Pancreas (tissue), 10 donors: ENCODE measurements around the gene DIAPH3. TPM values are rescaled to one million over a fixed set of nuclear protein-coding genes. Genes with fewer than 3 reads are reported as not detected.

Experiments used
- ATAC-seq, 4 donors: fragments of 200-7000 bp; cut with Tn5 transposase; one replicate each; pipeline versions ENCODE4 v1.8.0 to v1.9.1; 2020; ENCODE audit warnings: mild to moderate bottlenecking in 4 of 4, moderate library complexity in 4 of 4
- DNase-seq, 6 donors: peaks; one replicate each; pipeline ENCODE4 v3.0.0-alpha.2; 2020
- FAIRE-seq: peaks from 2 replicates; lab custom pipeline; 2012; peaks lifted over from hg19 to GRCh38; lab: Jason Lieb, UNC
- H3K27ac ChIP-seq, 4 donors: fragments of 200-600 bp; sonication (generic); 1 replicate in 3 of 4; 2 replicates in 1 of 4; pipeline versions ENCODE4 v1.5.0 to v1.8.0; 2020
- H3K27me3 ChIP-seq, 4 donors: fragments of 200-600 bp; one replicate each; pipeline ENCODE4 v1.8.0; 2021
- H3K36me3 ChIP-seq, 3 donors: fragments of 200-600 bp; sonication (generic) in 1 of 3; one replicate each; pipeline versions ENCODE4 v1.5.0 to v1.8.0; 2020 to 2021
- H3K4me1 ChIP-seq, 3 donors: fragments of 200-600 bp; one replicate each; pipeline ENCODE4 v1.8.0; 2021
- H3K4me3 ChIP-seq, 4 donors: fragments of 200-600 bp; sonication (generic) in 2 of 4; one replicate each; pipeline versions ENCODE4 v1.5.0 to v1.8.0; 2020 to 2021
- H3K9me3 ChIP-seq, 4 donors: fragments of 200-600 bp; one replicate each; pipeline ENCODE4 v1.8.0; 2021
- WGBS, 2 donors: extraction: QIAGEN DNeasy Blood & Tissue Kit; methylation state at CpG; one replicate each; pipeline ENCODE4 v1.1.7; 2013; 5-methylcytosine and 5-hydroxymethylcytosine counted together
- intact Hi-C, 3 donors: fragments of 100-400 bp; cut with DNase I; formaldehyde crosslinking; loops; one replicate each; pipeline versions ENCODE4 v1.11.1 to v1.14.2; 2022
- polyA plus RNA-seq, 2 donors: library from polyadenylated mRNA; stranded (reverse); fragments of 200-250 nt; gene quantifications; one replicate each; pipeline ENCODE4 v1.2.3, GENCODE V29; 2013
- total RNA-seq, 6 donors: library from RNA; stranded (reverse); fragmentation: NEBNext Ultra II Directional in 4 of 6; extraction: Animal tissue kit (Norgen Biotek cat#: 25700) in 4 of 6; gene quantifications; one replicate each; pipeline versions ENCODE4 v1.2.1 to v1.2.4, GENCODE V29; 2021 to 2023
- TF ChIP-seq, protein P1 (sequence below), 4 donors: fragments of 200-600 bp; sonication (generic) in 3 of 4; IDR thresholded peaks; one replicate each; pipeline versions ENCODE4 v1.5.0 to v1.8.0; 2021; ENCODE audit warnings: antibody characterized with exemption in 4 of 4
- donor health status: healthy with polysubstance abuse.
- donor health status: DM: no; HTN: no; CAD: no; lungs with moderate emphysema.
- donor health status: DM: no; HTN: no; CAD: no.
- donor health status: control.
- donor health status: control.
- donor health status: Bipolar disorder and iron deficiency.
- donor health status: DM: yes; HTN: yes; CAD: no.
- donor health status: DM: no; HTN: no; CAD: no.
- donor health status: DM: no; HTN: no; CAD: no.
- donor health status: DM: yes; HTN: yes; CAD: no.

Gene DIAPH3
- total and polyA plus RNA-seq, 8 donors = 0.12 to 1.3 (median 0.42) TPM; not detected in 1

DNA sequence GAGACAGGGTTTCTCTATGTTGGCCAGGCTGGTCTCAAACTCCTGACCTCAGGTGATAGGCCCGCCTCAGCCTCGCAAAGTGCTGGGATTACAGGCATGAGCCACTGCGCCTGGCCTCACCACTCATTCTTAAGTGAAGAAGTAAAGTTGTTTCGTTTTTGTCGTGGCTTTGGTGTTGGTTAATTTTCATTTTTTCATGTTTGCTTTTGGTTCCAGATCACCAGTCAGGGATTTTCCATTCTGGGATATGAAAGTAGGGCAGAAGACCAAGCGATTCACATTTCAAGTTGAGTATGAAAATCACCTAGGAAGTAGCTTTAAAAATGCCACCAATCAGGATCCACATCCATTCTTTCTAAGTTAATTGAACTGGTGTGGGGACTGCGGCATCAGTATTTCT is 289.9 kb downstream of the DIAPH3 start:
- Histone ChIP-seq H3K4me1 (no peaks in the 10 kb centered on the region), H3K27ac (no peak overlapping the region), H3K9me3 (no peaks in the 10 kb centered on the region), H3K4me3 (no peak overlapping the region), H3K27me3 (no peaks in the 10 kb centered on the region), H3K36me3 (no peaks in the 10 kb centered on the region)
- ATAC-seq (no peak), FAIRE-seq (no peak), DNase-seq (no peak)
- TF ChIP-seq, protein P1, sequence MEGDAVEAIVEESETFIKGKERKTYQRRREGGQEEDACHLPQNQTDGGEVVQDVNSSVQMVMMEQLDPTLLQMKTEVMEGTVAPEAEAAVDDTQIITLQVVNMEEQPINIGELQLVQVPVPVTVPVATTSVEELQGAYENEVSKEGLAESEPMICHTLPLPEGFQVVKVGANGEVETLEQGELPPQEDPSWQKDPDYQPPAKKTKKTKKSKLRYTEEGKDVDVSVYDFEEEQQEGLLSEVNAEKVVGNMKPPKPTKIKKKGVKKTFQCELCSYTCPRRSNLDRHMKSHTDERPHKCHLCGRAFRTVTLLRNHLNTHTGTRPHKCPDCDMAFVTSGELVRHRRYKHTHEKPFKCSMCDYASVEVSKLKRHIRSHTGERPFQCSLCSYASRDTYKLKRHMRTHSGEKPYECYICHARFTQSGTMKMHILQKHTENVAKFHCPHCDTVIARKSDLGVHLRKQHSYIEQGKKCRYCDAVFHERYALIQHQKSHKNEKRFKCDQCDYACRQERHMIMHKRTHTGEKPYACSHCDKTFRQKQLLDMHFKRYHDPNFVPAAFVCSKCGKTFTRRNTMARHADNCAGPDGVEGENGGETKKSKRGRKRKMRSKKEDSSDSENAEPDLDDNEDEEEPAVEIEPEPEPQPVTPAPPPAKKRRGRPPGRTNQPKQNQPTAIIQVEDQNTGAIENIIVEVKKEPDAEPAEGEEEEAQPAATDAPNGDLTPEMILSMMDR (IDR thresholded peaks at IDR 0.05) = no peak
- intact Hi-C loops = no loop called here
- 93 to 95% methylated on average over 7 of the region's 7 CpGs for WGBS, 2 donors

DNA sequence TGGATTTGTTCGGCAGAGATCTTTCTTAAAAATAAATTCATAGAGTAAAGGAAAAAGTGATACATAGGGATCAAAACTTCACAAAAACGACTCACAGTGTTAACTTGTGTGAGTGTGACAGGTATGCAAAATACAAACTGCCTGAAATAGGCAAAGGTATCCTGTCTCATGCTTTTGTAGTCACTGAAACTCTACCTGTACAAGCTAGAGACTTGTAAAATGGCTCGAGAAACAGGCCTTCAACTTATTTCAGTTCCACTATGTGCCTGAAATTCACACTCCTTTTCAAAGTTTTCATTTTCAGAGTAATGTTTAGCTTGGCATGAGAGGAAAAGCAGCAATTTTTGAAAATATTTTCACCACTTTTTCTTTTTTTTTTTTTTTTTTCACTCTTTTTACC is 290.4 kb downstream of the DIAPH3 start:
- Histone ChIP-seq H3K27ac (no peak overlapping the region), H3K27me3 (no peaks in the 10 kb centered on the region), H3K4me1 (no peaks in the 10 kb centered on the region), H3K9me3 (no peaks in the 10 kb centered on the region), H3K4me3 (no peak overlapping the region), H3K36me3 (no peaks in the 10 kb centered on the region)
- no peak for DNase-seq
- FAIRE-seq = no peak
- intact Hi-C loops = no loop called here
- TF ChIP-seq, protein P1 (IDR thresholded peaks at IDR 0.05) = no peak
- no peak for ATAC-seq
- 85 to 92% methylated on average over 3 of the region's 3 CpGs for WGBS, 2 donors

DNA sequence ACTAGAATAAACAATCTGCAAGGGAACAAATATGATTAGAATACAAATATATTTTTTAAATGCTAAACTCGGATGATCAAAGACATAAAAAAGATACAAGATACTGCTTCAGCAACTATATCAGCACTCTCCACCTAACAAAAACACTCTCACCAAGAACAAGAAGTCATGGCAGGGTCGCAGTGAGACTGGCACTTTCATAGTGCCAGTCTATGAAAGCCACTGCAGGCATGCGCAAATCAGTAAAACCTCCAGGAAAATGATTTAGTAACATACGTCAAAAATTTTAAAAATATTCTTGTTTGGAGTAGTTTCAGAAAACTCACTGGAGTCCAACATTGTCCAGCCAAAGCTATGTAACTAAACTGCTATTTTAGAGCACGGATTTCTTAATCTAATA is 295.9 kb downstream of the DIAPH3 start:
- no peaks in the 10 kb centered on the region for H3K27me3 ChIP-seq
- 81 to 86% methylated on average over 5 of the region's 5 CpGs for WGBS, 2 donors
- TF ChIP-seq, protein P1 (IDR thresholded peaks at IDR 0.05) = no peak
- H3K4me3 ChIP-seq = no peak overlapping the region
- no peak for FAIRE-seq
- H3K36me3 ChIP-seq = no peaks in the 10 kb centered on the region
- ATAC-seq = no peak
- H3K27ac ChIP-seq = no peak overlapping the region
- DNase-seq = no peak
- no peaks in the 10 kb centered on the region for H3K4me1 ChIP-seq
- no peaks in the 10 kb centered on the region for H3K9me3 ChIP-seq
- intact Hi-C loops = no loop called here

DNA sequence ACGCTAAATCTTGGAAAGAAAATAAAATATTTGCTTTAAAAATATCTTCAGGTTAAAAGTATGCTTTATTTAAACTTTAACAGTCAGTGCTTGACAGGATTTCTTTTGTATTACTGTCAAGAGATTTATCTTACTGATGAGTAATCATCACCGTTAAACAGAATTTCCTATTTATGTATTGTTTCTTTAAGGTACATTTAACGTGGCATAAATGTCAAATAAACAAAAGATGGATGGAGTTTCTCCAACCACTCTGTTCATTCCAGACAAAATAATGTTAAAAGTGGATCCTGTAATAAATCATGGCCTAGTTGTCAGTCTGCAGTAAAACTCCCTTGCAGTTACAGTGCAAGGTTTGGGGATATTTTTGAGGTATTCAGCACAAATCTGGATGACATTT is 298.3 kb downstream of the DIAPH3 start:
- WGBS, 2 donors = 11 to 14% methylated on average over 3 of the region's 3 CpGs
- Histone ChIP-seq H3K36me3 (no peaks in the 10 kb centered on the region), H3K4me3 (no peak overlapping the region), H3K4me1 (no peaks in the 10 kb centered on the region), H3K27ac (no peak overlapping the region), H3K27me3 (no peaks in the 10 kb centered on the region), H3K9me3 (no peaks in the 10 kb centered on the region)
- DNase-seq (no peak), ATAC-seq (no peak), FAIRE-seq (no peak)
- intact Hi-C loops = no loop called here
- TF ChIP-seq, protein P1 (IDR thresholded peaks at IDR 0.05) = no peak

DNA sequence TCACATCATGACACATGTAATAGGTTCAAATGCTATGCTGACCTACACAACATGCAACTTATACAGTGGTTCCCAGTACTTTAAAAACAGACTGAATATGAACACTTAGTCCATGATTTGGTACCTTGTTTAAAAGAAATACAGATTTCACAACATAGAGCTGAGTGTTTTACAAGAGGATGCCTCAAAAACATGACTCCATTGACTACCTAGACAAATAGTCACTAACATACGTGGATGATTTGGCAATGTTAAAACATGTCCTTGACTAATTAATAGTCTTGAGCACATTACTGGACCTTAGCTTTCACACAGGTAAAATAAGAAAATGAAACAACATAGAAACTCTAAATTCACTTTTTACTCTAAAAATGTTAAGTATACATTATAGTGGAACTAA is 300.1 kb downstream of the DIAPH3 start:
- Histone ChIP-seq H3K36me3 (no peaks in the 10 kb centered on the region), H3K4me3 (no peak overlapping the region), H3K4me1 (no peaks in the 10 kb centered on the region), H3K9me3 (no peaks in the 10 kb centered on the region), H3K27me3 (no peaks in the 10 kb centered on the region), H3K27ac (no peak overlapping the region)
- intact Hi-C loops = no loop called here
- 62 to 79% methylated on average over 1 of the region's 1 CpG for WGBS, 2 donors
- no peak for FAIRE-seq
- DNase-seq = no peak
- TF ChIP-seq, protein P1 (IDR thresholded peaks at IDR 0.05) = no peak
- ATAC-seq = no peak
